HG03439 (cell line): ENCODE results near the gene RYR3.

Source experiments
- ATAC-seq: cut with Tn5 transposase; IDR thresholded peaks from one replicate; pipeline ENCODE4 v1.9.1; 2021; ENCODE audit warnings: mild to moderate bottlenecking, moderate library complexity; ENCODE audit not compliant: unreplicated experiment

The RYR3 gene

GRCh38 chr15:33500432-33501195 is 189.8 kb downstream of the RYR3 start:
- no peak for ATAC-seq

DNA sequence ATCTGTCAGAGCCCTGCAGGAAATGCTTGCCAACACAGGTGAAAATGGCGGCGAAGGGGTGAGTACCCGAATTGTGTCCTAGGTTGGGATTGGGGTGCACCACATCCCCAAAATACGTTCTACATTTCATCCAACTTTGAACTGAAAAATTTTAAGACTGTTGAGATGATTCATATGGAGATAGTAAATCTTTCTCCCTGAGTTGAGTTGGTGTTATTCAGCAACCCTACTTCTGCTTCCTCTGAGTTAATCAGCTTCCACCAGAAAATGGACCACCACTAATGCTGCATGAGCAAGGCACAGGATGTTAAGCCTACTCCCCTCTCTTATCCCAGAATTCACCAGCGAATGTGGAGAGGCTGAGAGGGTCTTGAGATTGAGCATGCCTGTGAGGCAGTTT is 192.9 kb downstream of the RYR3 start:
- ATAC-seq: no peak

DNA sequence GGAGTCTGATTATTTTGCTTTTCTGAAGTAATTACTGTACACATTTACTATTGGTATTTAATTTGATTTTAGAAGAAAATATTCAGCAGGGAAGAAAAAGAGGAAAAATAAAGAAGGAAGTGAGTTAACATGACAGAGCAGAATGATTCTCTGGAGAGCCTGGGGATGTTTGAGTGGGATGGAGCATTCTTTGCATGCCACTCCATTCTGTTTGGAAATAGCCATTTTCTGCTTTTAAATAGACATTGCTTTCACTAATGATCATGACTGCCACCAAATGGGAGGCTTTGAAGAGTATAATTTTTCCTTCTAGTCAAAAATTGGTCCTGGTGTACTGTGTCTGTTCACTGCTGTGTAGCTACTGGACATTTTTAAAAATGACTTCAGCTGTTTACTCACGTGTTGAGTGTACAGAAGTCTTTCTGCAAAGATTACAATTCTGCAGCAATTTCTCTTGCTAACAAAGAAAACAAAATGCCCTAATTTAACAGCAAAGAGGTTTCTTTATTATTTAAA is 196.1 kb downstream of the RYR3 start:
- ATAC-seq: no peak

- no peak for ATAC-seq
Measured at GRCh38 chr15:33508703-33509102, 197.9 kb downstream of the RYR3 start.

GRCh38 chr15:33515121-33515520 is 204.4 kb downstream of the RYR3 start:
- no peak for ATAC-seq

GRCh38 chr15:33516563-33516962 is 205.8 kb downstream of the RYR3 start:
- ATAC-seq: no peak

DNA sequence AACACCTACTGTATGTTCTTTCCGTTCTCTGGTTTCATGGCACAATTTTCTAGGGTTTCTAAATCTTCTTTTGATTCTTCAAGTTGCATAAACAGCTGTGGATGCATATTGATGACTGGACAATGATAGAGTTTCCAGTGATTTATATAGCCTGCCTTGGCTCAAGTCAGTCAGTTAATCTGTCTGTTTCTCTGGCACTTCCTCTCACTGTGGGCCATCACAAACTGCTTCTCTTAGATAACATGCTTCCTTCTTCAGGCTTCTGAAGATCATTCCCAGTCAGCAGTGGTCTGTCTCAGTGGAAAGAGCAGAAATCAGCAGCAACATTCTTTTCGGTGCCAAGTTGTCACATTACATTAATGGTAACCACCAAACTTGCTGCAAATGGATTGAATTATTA is 207.2 kb downstream of the RYR3 start:
- ATAC-seq: no peak

- no peak for ATAC-seq
Measured at GRCh38 chr15:33518421-33518820, 207.7 kb downstream of the RYR3 start.

DNA sequence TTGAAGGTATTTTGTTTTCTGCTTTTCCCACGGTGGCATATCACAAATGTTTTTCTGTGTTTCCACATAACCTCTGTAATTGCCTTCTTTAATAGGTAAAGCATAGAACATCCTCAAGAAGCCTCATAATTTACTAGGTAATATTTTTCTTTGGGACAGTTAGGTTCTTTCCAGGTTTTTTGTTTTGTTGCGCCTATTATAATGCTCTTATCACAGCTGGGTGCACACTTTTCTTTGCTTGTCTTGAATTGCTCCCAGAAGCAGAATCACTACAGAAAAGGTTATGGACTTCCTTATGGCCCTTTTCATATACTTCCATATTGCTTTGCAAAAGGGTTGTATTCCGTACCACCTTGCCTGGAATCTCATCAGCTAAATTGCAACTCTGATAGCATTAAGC is 213.5 kb downstream of the RYR3 start:
- ATAC-seq: no peak

- ATAC-seq: no peak
Measured at GRCh38 chr15:33526532-33526931, 215.8 kb downstream of the RYR3 start.

GRCh38 chr15:33533197-33533596 is 222.4 kb downstream of the RYR3 start:
- no peak for ATAC-seq

DNA sequence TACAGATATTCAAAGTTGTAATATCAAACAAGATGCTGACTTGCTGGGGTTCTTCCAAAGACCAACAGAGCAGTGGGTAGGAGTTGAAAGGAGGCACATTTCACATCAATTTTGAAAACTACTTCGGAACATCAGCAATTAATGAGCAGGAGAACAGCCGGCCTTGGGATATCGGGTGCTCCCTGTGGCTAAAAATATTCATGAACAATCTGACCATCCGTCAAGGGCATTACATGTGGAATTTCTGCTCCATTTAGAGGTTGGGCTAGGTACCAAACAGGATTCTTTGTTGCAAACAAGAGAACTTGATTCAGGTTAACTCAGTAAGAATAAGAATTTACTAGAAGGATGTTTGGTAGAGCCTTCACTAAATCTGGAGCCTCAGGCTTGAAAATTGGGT is 223.9 kb downstream of the RYR3 start:
- no peak for ATAC-seq

DNA sequence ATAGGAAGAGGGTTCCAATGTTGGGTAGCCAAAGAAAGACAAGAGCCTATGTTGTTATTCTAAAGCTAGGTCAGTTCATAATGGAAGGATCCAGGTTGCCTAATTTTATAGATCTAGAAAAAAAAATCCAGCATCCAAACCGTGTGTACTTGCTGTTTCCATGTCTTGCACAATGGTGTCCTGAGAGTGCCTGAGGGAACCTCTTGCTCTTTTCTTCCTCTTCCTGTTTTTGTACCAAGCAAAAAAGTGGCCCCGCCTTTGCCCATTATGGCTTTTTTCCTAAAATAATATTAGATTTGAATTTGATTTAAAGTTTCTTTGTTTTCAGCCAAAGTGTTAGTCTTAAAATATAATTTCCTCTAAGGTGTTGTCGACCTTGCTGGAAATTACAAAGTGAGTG is 224.4 kb downstream of the RYR3 start:
- ATAC-seq: no peak

- ATAC-seq: no peak
Measured at GRCh38 chr15:33539825-33540573, 229.2 kb downstream of the RYR3 start.

- no peak for ATAC-seq
Measured at GRCh38 chr15:33543957-33544356, 233.2 kb downstream of the RYR3 start.

DNA sequence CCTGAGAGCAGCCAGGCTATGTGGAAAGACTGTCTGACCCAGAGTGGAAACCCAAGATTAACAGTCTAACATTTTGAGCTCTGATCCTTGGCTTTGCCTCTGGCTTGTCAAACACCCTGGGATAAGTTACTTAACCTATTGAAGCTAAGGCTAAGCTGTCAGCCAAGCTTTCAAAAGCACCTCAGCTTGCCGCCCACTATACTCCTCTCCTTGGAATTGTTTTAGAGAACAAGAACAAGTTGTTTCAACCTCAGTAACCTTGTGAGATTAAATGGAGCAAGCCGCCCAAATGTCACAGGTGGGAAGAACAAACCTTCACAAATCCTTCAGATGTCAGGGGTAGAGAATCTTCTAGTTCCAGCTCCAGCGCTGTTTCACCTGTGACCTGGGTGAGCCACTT is 235.1 kb downstream of the RYR3 start:
- no peak for ATAC-seq

- no peak for ATAC-seq
Measured at GRCh38 chr15:33547876-33548275, 237.1 kb downstream of the RYR3 start.

GRCh38 chr15:33551860-33552259 is 241.1 kb downstream of the RYR3 start:
- ATAC-seq: no peak

DNA sequence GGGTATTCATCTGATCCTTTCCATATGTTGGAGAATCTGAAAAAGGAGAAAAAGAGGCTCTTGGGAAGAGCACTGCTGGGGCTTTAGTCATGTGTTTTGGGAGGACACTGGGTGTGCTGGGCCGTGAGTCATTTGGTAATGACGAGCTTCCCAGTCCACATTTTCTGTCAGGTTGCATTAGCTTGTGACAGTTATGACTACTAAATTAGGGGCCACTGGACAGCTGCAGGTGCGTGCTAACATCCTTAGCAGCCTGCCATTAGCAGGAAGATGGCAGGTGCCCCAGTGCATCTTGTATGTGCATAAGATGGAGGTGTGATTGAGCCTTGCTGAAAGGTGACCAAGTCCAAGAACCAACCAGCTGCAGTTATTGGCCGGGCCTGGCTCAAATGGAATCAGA is 242.4 kb downstream of the RYR3 start:
- no peak for ATAC-seq

- no peak for ATAC-seq
Measured at GRCh38 chr15:33559207-33559890, 248.6 kb downstream of the RYR3 start.

DNA sequence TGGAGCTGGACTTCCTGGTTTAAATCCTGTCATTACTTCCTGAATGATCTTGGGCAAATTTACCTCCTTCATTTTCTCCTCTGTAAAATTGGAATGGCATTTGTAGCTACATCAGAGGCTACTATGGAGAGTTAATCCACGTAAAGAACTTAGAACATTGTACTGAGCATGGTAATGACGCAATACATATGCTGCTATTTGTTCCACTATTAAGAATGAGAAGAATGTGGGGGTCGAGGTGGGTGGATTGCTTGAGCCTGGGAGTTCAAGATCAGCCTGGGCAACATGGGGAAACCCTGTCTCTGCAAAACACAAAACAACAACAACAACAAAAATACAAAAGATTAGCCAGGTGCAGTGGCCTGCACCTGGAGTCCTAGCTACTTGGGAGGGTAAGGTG is 250.6 kb downstream of the RYR3 start:
- ATAC-seq: no peak

GRCh38 chr15:33561967-33562366 is 251.2 kb downstream of the RYR3 start:
- ATAC-seq: no peak
